Endothelial cell of umbilical vein (primary cell): ENCODE data around the gene PIM2. TPM values are rescaled to one million over a fixed set of nuclear protein-coding genes. Genes with fewer than 3 reads are reported as not detected.

ENCODE experiments used
- BruUV-seq: library from RNA; stranded (reverse); fragments of 400-500 nt; replicated peaks from 2 replicates; lab custom pipeline; 2021; lab: Mats Ljungman, UMichigan
- CTCF ChIA-PET: fragments of 300-600, 350-600 bp; sonication (Branson Sonifier 250); formaldehyde crosslinking; loops from one replicate; lab custom pipeline; 2021; ENCODE audit warnings: antibody characterized with exemption, inconsistent platforms; lab: Charles Lee
- POLR2A ChIA-PET: fragments of 300-600, 350-600 bp; sonication (Branson Sonifier 250); formaldehyde crosslinking; loops from one replicate; lab custom pipeline; 2021; ENCODE audit warnings: antibody characterized with exemption, inconsistent platforms; lab: Charles Lee
- DNase-seq: peaks from one replicate; pipeline ENCODE4 v3.0.0-alpha.2; 2011; ENCODE audit warnings: low read depth, low spot score
- FAIRE-seq: peaks from 2 replicates; lab custom pipeline; 2011; peaks lifted over from hg19 to GRCh38; lab: Jason Lieb, UNC
- H2AFZ ChIP-seq: 2 replicates; pipeline ENCODE4 v1.6.0; 2012; ENCODE audit warnings: low read depth, low read length, control low read depth, inconsistent platforms
- H3K27ac ChIP-seq: 2 replicates; pipeline ENCODE4 v1.5.1; 2011; ENCODE audit warnings: low read depth, mild to moderate bottlenecking, control low read depth, low read length, moderate library complexity; ENCODE audit not compliant: insufficient read depth
- H3K27me3 ChIP-seq, 2 experiments: 2 replicates each; pipeline versions ENCODE4 v1.6.0 to v1.6.1; 2011; ENCODE audit warnings: low read length in 2 of 2, mixed read lengths in 1 of 2; ENCODE audit not compliant: control insufficient read depth in 2 of 2, insufficient read depth in 2 of 2
- H3K36me3 ChIP-seq, 2 experiments: 2 replicates in 1 of 2; 3 replicates in 1 of 2; pipeline ENCODE4 v1.5.1; 2011; ENCODE audit warnings: low read length in 2 of 2, mild to moderate bottlenecking in 1 of 2, moderate library complexity in 1 of 2; ENCODE audit not compliant: control insufficient read depth in 2 of 2, insufficient read depth in 2 of 2; ENCODE audit errors: extremely low read depth in 1 of 2
- H3K4me1 ChIP-seq: 3 replicates; pipeline ENCODE4 v1.5.1; 2011; ENCODE audit warnings: mild to moderate bottlenecking, low read length; ENCODE audit not compliant: control insufficient read depth, insufficient read depth; ENCODE audit errors: extremely low read depth
- H3K4me2 ChIP-seq: 2 replicates; pipeline ENCODE4 v1.6.1; 2011; ENCODE audit warnings: low read length, control low read depth, mixed read lengths; ENCODE audit not compliant: insufficient read depth
- H3K4me3 ChIP-seq, 3 experiments: fragments of 200-600 bp in 1 of 3; sonication (generic), shearing (Covaris generic) in 1 of 3; replicated peaks in 1 of 3; 2 replicates each; pipeline ENCODE4 v1.5.1; 2011 to 2016; ENCODE audit warnings: control low read depth in 3 of 3, low read length in 3 of 3, mild to moderate bottlenecking in 2 of 3, inconsistent platforms in 1 of 3, low read depth in 1 of 3, moderate library complexity in 1 of 3; ENCODE audit not compliant: insufficient read depth in 1 of 3
- H3K79me2 ChIP-seq: 2 replicates; pipeline ENCODE4 v1.6.0; 2012; ENCODE audit warnings: low read length, inconsistent platforms; ENCODE audit not compliant: control insufficient read depth, insufficient read depth
- H3K9ac ChIP-seq: replicated peaks from 2 replicates; pipeline ENCODE3; 2011; ENCODE audit warnings: low read length, control low read depth; ENCODE audit not compliant: insufficient read depth; ENCODE audit errors: extremely low read depth
- H3K9me1 ChIP-seq: replicated peaks from 3 replicates; pipeline ENCODE4 v1.6.0; 2011; ENCODE audit warnings: mild to moderate bottlenecking, low read length; ENCODE audit not compliant: control insufficient read depth, insufficient read depth; ENCODE audit errors: extremely low read depth
- H3K9me3 ChIP-seq: replicated peaks from 2 replicates; pipeline ENCODE4 v1.5.1; 2012; ENCODE audit warnings: low read length, inconsistent platforms; ENCODE audit not compliant: control insufficient read depth, insufficient read depth
- H4K20me1 ChIP-seq: replicated peaks from 2 replicates; pipeline ENCODE3; 2011; ENCODE audit warnings: mild to moderate bottlenecking, low read length; ENCODE audit not compliant: control insufficient read depth, insufficient read depth; ENCODE audit errors: extremely low read depth
- EZH2 ChIP-seq: IDR thresholded peaks from 2 replicates; pipeline ENCODE4 v1.6.1; 2012; ENCODE audit warnings: borderline replicate concordance, low read depth, mild to moderate bottlenecking, moderate library complexity, low read length, inconsistent platforms; ENCODE audit not compliant: severe bottlenecking
- FOS ChIP-seq: IDR thresholded peaks from 2 replicates; pipeline ENCODE4 v1.6.1; 2011; ENCODE audit warnings: mild to moderate bottlenecking, low read length, moderate library complexity, borderline replicate concordance; ENCODE audit not compliant: insufficient read depth
- GATA2 ChIP-seq: IDR thresholded peaks from 2 replicates; pipeline ENCODE4 v1.7.0; 2011; ENCODE audit warnings: low read depth, mild to moderate bottlenecking, moderate library complexity, mixed read lengths, low read length; ENCODE audit not compliant: insufficient read length, insufficient read depth
- JUN ChIP-seq: IDR thresholded peaks from 2 replicates; pipeline ENCODE4 v1.6.1; 2011; ENCODE audit warnings: borderline replicate concordance, low read depth; ENCODE audit not compliant: insufficient read length, insufficient read depth
- MYC ChIP-seq: IDR thresholded peaks from one replicate; pipeline ENCODE4 v1.6.1; 2011; ENCODE audit warnings: mild to moderate bottlenecking, low read depth, low read length
- POLR2A ChIP-seq: IDR thresholded peaks from 2 replicates; pipeline ENCODE4 v1.6.1; 2012; ENCODE audit warnings: low read depth, mild to moderate bottlenecking, control low read depth, low read length
- POLR2AphosphoS5 ChIP-seq: IDR thresholded peaks from 2 replicates; pipeline ENCODE4 v1.6.1; 2012; ENCODE audit warnings: low read depth, mild to moderate bottlenecking, control low read depth, low read length, moderate library complexity; ENCODE audit not compliant: insufficient read depth
- dilution Hi-C: fragments of 300-500 bp; cut with MboI; formaldehyde crosslinking; loops from one replicate; pipeline ENCODE4 v1.15.0; 2019; ENCODE audit warnings: low sequenced_read_pairs; ENCODE audit not compliant: extremely low pct_ligation_motif_present
- intact Hi-C: fragments of 100-400 bp; cut with micrococcal nuclease; formaldehyde crosslinking; loops from one replicate; pipeline ENCODE4 v1.10.0; 2022
- polyA plus RNA-seq, 4 experiments: library from polyadenylated mRNA; depleted of rRNA in 3 of 4; stranded (reverse) in 3 of 4; unstranded in 1 of 4; fragments of >200 nt; gene quantifications; 2 replicates each; pipeline versions ENCODE4 v1.2.1 to v1.2.3, GENCODE V29; 2011 to 2012; ENCODE audit warnings: missing spikeins in 1 of 4
- total RNA-seq: library from RNA; stranded (reverse); gene quantifications from 2 replicates; pipeline ENCODE4 v1.2.3, GENCODE V29; 2021
- TF ChIP-seq, protein P1 (sequence below), 2 donors: IDR thresholded peaks; 1 replicate in 1 of 2; 2 replicates in 1 of 2; pipeline ENCODE4 v1.5.1; 2011; ENCODE audit warnings: low read length in 2 of 2, mild to moderate bottlenecking in 2 of 2, moderate library complexity in 2 of 2, control low read depth in 1 of 2, inconsistent platforms in 1 of 2, low read depth in 1 of 2; ENCODE audit not compliant: insufficient read depth in 1 of 2; ENCODE audit errors: extremely low read depth in 1 of 2
- TF ChIP-seq, protein P2 (sequence below): IDR thresholded peaks from 2 replicates; pipeline ENCODE4 v1.6.1; 2011; ENCODE audit not compliant: insufficient read depth, insufficient read length

PIM2 gene
- total and polyA plus RNA-seq, 2 donors (not counting 3 experiments of a cell fraction or from before 2014, with no cell fraction given), result 7.4 to 7.5 TPM

DNA sequence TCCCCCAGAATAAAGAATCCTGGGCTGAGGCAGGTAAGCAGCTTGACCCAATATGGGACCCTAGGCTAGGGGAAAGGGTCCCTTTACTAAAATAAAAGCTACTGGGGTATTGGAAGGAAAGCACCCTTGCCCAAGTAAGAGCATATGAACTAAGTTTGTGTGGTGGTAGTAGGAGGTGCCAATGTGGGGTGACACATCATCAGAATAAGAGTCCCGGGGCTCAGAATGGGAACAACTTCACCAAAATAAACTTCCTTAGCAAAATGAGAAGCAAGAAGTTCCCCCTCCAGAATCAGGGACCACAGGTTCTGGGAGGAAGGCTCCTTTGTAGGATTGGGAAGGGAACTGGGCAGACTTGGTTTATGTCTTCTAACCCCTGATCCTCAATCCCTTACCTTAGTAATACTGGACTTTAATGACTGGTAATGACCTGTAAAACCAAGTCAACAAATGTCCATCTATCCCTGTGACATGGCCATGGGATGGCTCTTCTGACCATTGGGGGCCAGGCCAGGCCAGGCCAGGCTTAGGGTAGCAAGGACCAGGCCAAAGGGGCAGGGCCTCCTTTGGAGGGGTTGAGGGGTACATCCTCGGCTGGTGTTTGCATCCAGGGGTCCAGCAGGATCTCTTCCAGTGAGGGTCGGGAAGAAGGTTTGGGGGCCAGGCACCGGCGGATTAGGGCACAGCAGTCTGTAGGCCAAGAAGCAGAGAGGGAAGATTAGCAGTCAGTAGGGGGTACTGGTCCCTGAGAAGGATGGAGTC lies 5.0 kb downstream of the PIM2 start:
- H3K9me1 ChIP-seq, result no peaks in the 10 kb centered on the region
- H4K20me1 ChIP-seq, result no peaks in the 10 kb centered on the region
- TF ChIP-seq, protein P1, sequence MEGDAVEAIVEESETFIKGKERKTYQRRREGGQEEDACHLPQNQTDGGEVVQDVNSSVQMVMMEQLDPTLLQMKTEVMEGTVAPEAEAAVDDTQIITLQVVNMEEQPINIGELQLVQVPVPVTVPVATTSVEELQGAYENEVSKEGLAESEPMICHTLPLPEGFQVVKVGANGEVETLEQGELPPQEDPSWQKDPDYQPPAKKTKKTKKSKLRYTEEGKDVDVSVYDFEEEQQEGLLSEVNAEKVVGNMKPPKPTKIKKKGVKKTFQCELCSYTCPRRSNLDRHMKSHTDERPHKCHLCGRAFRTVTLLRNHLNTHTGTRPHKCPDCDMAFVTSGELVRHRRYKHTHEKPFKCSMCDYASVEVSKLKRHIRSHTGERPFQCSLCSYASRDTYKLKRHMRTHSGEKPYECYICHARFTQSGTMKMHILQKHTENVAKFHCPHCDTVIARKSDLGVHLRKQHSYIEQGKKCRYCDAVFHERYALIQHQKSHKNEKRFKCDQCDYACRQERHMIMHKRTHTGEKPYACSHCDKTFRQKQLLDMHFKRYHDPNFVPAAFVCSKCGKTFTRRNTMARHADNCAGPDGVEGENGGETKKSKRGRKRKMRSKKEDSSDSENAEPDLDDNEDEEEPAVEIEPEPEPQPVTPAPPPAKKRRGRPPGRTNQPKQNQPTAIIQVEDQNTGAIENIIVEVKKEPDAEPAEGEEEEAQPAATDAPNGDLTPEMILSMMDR (IDR thresholded peaks at IDR 0.05; ENCODE audit: extremely low read depth in 1 of 2, insufficient read depth in 1 of 2, low read depth in 1 of 2, low read length in 2 of 2), result no peak
- TF ChIP-seq GATA2 (no peak), EZH2 (no peak), JUN (no peak), FOS (no peak), POLR2AphosphoS5 (no peak), MYC (no peak), POLR2A (no peak)
- TF ChIP-seq, protein P2, sequence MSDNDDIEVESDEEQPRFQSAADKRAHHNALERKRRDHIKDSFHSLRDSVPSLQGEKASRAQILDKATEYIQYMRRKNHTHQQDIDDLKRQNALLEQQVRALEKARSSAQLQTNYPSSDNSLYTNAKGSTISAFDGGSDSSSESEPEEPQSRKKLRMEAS, result no peak
- peaks cover 19% of the 10 kb centered on the region for H3K79me2 ChIP-seq
- peaks cover 11% of the 10 kb centered on the region for H3K4me1 ChIP-seq
- ChIA-PET POLR2A (no interaction called here), CTCF (no interaction called here)
- intact Hi-C loops (loop anchor here (2.0 kb wide), 1 partner anchor 113 kb away; no protein-coding TSS in a partner anchor), dilution Hi-C loops (no loop called here)
- FAIRE-seq (no peak), DNase-seq (no peak)
- no peak overlapping the region for H3K27ac ChIP-seq
- BruUV-seq, result no TSS peak
- no peaks in the 10 kb centered on the region for H3K36me3 ChIP-seq
- no peaks in the 10 kb centered on the region for H3K27me3 ChIP-seq
- H3K4me2 ChIP-seq, result no peak overlapping the region
- H3K4me3 ChIP-seq, result no peak overlapping the region
- no peak overlapping the region for H3K9ac ChIP-seq
- H2AFZ ChIP-seq, result no peak overlapping the region
- no peaks in the 10 kb centered on the region for H3K9me3 ChIP-seq
